H1 (cell line): ENCODE measurements around the gene OBSL1. TPM values are rescaled to one million over a fixed set of nuclear protein-coding genes. Genes with fewer than 3 reads are reported as not detected.

Source experiments
- CBX5 ChIP-seq: fragments of 300-800, 300-1000 bp; sonication (generic); IDR thresholded peaks from 2 replicates; pipeline ENCODE4 v1.7.1; 2016; ENCODE audit warnings: antibody characterized with exemption, low read length, low read depth
- GABPA ChIP-seq: IDR thresholded peaks from 2 replicates; pipeline ENCODE4 v1.6.1; 2011; ENCODE audit warnings: mild to moderate bottlenecking, low read length, moderate library complexity, borderline replicate concordance; ENCODE audit not compliant: insufficient read depth
- SUZ12 ChIP-seq: fragments of 200-600 bp; sonication (generic); IDR thresholded peaks from 2 replicates; pipeline ENCODE4 v1.6.1; 2012; ENCODE audit warnings: mild to moderate bottlenecking, inconsistent platforms, low read length, moderate library complexity, mixed read lengths
- polyA plus RNA-seq, 7 experiments: library from polyadenylated mRNA; depleted of rRNA in 3 of 7; stranded (reverse) in 5 of 7; unstranded in 2 of 7; fragments of >200 nt in 5 of 7; fragments of 200-250 nt in 2 of 7; gene quantifications; 1 replicate in 5 of 7; 2 replicates in 1 of 7; 4 replicates in 1 of 7; pipeline versions ENCODE4 v1.2.1 to v1.2.3, GENCODE V29; 2011 to 2013; ENCODE audit warnings: missing spikeins in 2 of 7, mixed read lengths in 2 of 7
- total RNA-seq: library from RNA; stranded (reverse); fragmentation: NEBNext Ultra II Directional; extraction: Animal tissue kit (Norgen Biotek cat#: 25700); gene quantifications from 2 replicates; pipeline ENCODE4 v1.2.1, GENCODE V29; 2021

OBSL1 gene
- total and polyA plus RNA-seq, 2 of the 8 experiments (the other 6 are each of a cell fraction or from before 2014, with no cell fraction given) = 116 to 127 TPM

- TF ChIP-seq CBX5 (no peak), SUZ12 (no peak), GABPA (no peak)
These were observed 25.9 kb downstream of the OBSL1 start (continued) for GRCh38 chr2:219545295-219545942.
